ENCODE measurements around the gene GPSM1.
A peak's percentile ranks its signal among the peaks of the same experiment; 100 is the strongest.

GPSM1 gene

DNA sequence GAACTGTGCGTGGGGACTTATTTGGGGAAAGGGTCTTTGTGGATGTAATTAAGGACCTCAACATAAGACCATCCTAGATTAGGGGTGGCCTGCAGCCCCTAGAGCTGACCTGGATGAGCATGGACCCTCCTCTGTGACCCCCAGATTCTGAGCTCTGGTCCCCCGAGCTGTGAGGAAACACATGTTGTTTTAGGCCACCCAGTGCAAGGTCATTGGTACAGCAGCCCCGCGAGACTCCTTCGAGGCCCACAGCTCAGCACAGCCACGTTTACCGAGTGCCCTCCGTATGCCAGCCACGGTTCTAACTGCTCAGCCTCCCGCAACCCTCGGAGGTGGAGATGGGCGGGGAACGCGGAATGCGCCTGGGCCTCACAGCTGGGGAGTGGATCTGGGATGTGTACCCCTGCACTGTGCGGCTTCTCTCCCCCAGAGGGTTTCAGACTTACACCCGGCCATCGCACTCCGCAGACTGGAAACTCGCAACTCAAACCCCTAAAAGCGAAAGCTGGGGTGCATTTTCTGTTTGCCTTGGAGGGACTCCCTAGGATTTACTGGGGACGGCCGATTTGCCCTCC is 4.5 kb upstream of the GPSM1 start:
- TF ChIP-seq, protein P1, sequence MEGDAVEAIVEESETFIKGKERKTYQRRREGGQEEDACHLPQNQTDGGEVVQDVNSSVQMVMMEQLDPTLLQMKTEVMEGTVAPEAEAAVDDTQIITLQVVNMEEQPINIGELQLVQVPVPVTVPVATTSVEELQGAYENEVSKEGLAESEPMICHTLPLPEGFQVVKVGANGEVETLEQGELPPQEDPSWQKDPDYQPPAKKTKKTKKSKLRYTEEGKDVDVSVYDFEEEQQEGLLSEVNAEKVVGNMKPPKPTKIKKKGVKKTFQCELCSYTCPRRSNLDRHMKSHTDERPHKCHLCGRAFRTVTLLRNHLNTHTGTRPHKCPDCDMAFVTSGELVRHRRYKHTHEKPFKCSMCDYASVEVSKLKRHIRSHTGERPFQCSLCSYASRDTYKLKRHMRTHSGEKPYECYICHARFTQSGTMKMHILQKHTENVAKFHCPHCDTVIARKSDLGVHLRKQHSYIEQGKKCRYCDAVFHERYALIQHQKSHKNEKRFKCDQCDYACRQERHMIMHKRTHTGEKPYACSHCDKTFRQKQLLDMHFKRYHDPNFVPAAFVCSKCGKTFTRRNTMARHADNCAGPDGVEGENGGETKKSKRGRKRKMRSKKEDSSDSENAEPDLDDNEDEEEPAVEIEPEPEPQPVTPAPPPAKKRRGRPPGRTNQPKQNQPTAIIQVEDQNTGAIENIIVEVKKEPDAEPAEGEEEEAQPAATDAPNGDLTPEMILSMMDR (conservative IDR thresholded peaks at IDR 0.05), result no peak
- TF ChIP-seq ZFX (IDR thresholded peaks at IDR 0.05), result no peak
- H3K27ac ChIP-seq, result no peak overlapping the region

GRCh38 chr9:136323371-136323789 is 4.0 kb upstream of the GPSM1 start:
- TF ChIP-seq, protein P1 (conservative IDR thresholded peaks at IDR 0.05), result no peak
- no peak for TF ChIP-seq ZFX (IDR thresholded peaks at IDR 0.05)
- no peak overlapping the region for H3K27ac ChIP-seq

DNA sequence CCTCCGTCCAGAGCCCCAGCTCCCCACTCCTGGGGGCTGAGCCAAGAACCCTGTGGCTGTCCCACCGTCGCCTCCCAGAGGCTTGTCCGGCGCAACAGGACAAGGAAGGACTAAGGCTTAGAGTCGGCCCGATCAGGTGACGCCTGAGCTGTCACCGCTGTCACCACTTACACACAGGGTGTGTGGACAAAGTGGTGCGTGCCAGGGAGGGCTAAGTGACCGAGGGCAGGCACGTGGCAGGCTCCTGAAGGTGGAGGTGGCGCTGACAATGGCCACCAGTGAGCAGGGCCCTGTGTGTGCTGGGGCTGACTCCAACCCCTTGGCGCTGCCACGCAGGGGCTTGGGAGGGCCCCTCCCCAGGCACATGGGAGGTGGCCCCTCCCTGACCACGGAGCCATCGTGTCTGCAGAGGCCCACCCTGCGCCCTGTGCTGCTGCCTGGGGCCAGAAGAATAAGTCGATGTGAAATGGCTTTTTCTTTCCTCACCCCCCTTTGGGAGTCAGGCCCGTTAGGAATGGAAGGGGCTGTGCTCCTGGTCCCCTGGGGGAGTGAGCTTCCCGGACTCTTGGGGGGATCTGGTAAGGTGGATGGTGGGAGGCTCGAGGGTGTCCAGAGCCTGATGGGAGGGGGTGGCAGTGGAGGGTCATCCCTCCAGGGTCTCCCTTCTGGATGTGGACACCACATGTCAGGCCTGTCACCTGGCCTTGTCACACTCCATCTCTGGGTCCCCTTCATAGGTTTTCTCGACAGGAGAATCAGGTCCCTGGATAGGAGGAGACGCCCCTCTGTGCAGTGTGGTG is 2.6 kb upstream of the GPSM1 start:
- H3K27ac ChIP-seq, result no peak overlapping the region
- TF ChIP-seq, protein P1 (conservative IDR thresholded peaks at IDR 0.05), result no peak
- no peak for TF ChIP-seq ZFX (IDR thresholded peaks at IDR 0.05)

GRCh38 chr9:136325358-136325757 is 2.0 kb upstream of the GPSM1 start:
- H3K27ac ChIP-seq, result no peak overlapping the region
- TF ChIP-seq, protein P1 (conservative IDR thresholded peaks at IDR 0.05), result no peak
- no peak for TF ChIP-seq ZFX (IDR thresholded peaks at IDR 0.05)

GRCh38 chr9:136326061-136326760 is 1.1 kb upstream of the GPSM1 start:
- H3K27ac ChIP-seq, result no peak overlapping the region; the same call in 1 of the 2 replicates

GRCh38 chr9:136326761-136327303 is 507 bp upstream of the GPSM1 start:
- H3K27ac ChIP-seq, result peak overlapping the region; percentile 73
- TF ChIP-seq, protein P1 (conservative IDR thresholded peaks at IDR 0.05), result no peak
- no peak for TF ChIP-seq ZFX (IDR thresholded peaks at IDR 0.05)

More at GRCh38 chr9:136326061-136326760, 1.1 kb upstream of the GPSM1 start:
- no peak for TF ChIP-seq ZFX (IDR thresholded peaks at IDR 0.05)
- TF ChIP-seq, protein P1 (conservative IDR thresholded peaks at IDR 0.05), result no peak

Data from C4-2B (cell line).